Keratinocyte (primary cell): ENCODE measurements around the gene NELL2. TPM values are rescaled to one million over a fixed set of nuclear protein-coding genes. Genes with fewer than 3 reads are reported as not detected.

ENCODE experiments used
- DNase-seq: peaks from one replicate; pipeline ENCODE4 v3.0.0-alpha.2; 2011; ENCODE audit warnings: low read depth, missing footprints, low spot score
- FAIRE-seq: peaks from 2 replicates; lab custom pipeline; 2011; peaks lifted over from hg19 to GRCh38; lab: Jason Lieb, UNC
- H2AFZ ChIP-seq: 2 replicates; pipeline ENCODE4 v1.6.0; 2012; ENCODE audit warnings: low read length, control low read depth, inconsistent platforms; ENCODE audit not compliant: control insufficient read depth
- H3K27ac ChIP-seq: 2 replicates; pipeline ENCODE4 v1.5.1; 2011; ENCODE audit warnings: low read length; ENCODE audit not compliant: control insufficient read depth, insufficient read depth
- H3K27me3 ChIP-seq: 3 replicates; pipeline ENCODE4 v1.6.0; 2011; ENCODE audit warnings: low read length; ENCODE audit not compliant: control insufficient read depth, insufficient read depth; ENCODE audit errors: extremely low read depth
- H3K36me3 ChIP-seq, 2 experiments: 2 replicates in 1 of 2; 3 replicates in 1 of 2; pipeline ENCODE4 v1.5.1; 2011; ENCODE audit warnings: low read length in 2 of 2, mild to moderate bottlenecking in 1 of 2; ENCODE audit not compliant: control insufficient read depth in 2 of 2, insufficient read depth in 2 of 2; ENCODE audit errors: extremely low read depth in 1 of 2
- H3K4me1 ChIP-seq: 3 replicates; pipeline ENCODE4 v1.5.1; 2011; ENCODE audit warnings: low read length; ENCODE audit not compliant: control insufficient read depth, insufficient read depth; ENCODE audit errors: extremely low read depth
- H3K4me2 ChIP-seq: 3 replicates; pipeline ENCODE4 v1.6.0; 2011; ENCODE audit warnings: low read depth, low read length; ENCODE audit not compliant: control insufficient read depth, insufficient read depth; ENCODE audit errors: extremely low read depth
- H3K4me3 ChIP-seq, 3 experiments: fragments of 200-600 bp in 1 of 3; sonication (generic) in 1 of 3; 2 replicates in 2 of 3; 3 replicates in 1 of 3; pipeline ENCODE4 v1.5.1; 2011 to 2016; ENCODE audit warnings: low read length in 3 of 3, mild to moderate bottlenecking in 3 of 3, control low read depth in 2 of 3, inconsistent platforms in 1 of 3, low read depth in 1 of 3, mixed read lengths in 1 of 3, mixed run types in 1 of 3, moderate library complexity in 1 of 3; ENCODE audit not compliant: control insufficient read depth in 2 of 3, insufficient read depth in 2 of 3; ENCODE audit errors: extremely low read depth in 1 of 3
- H3K79me2 ChIP-seq: 2 replicates; pipeline ENCODE4 v1.6.0; 2012; ENCODE audit warnings: low read length; ENCODE audit not compliant: control insufficient read depth, insufficient read depth
- H3K9ac ChIP-seq: 3 replicates; pipeline ENCODE4 v1.6.0; 2011; ENCODE audit warnings: low read length; ENCODE audit not compliant: control insufficient read depth, insufficient read depth; ENCODE audit errors: extremely low read depth
- H3K9me1 ChIP-seq: 3 replicates; pipeline ENCODE4 v1.6.0; 2011; ENCODE audit warnings: low read length; ENCODE audit not compliant: control insufficient read depth, insufficient read depth; ENCODE audit errors: extremely low read depth
- H3K9me3 ChIP-seq: 2 replicates; pipeline ENCODE4 v1.5.1; 2012; ENCODE audit warnings: low read depth, low read length; ENCODE audit not compliant: control insufficient read depth
- H4K20me1 ChIP-seq: 3 replicates; pipeline ENCODE4 v1.6.0; 2011; ENCODE audit warnings: low read length; ENCODE audit not compliant: control insufficient read depth, insufficient read depth; ENCODE audit errors: extremely low read depth
- CTCF ChIP-seq, 3 experiments: IDR thresholded peaks in 1 of 3; conservative IDR thresholded peaks in 1 of 3; optimal IDR thresholded peaks in 1 of 3; 2 replicates in 2 of 3; 3 replicates in 1 of 3; pipeline versions ENCODE3 to v1.5.1; 2011; ENCODE audit warnings: low read length in 3 of 3, mild to moderate bottlenecking in 3 of 3, moderate library complexity in 2 of 3, control low read depth in 1 of 3, inconsistent platforms in 1 of 3; ENCODE audit not compliant: insufficient read depth in 2 of 3; ENCODE audit errors: extremely low read depth in 1 of 3
- EZH2 ChIP-seq: IDR thresholded peaks from one replicate; pipeline ENCODE4 v1.6.1; 2012; ENCODE audit warnings: inconsistent platforms, mild to moderate bottlenecking, low read length, moderate library complexity
- dilution Hi-C: fragments of 300-500 bp; cut with MboI; formaldehyde crosslinking; loops from one replicate; pipeline ENCODE4 v1.7.0; 2020; ENCODE audit warnings: low sequenced_read_pairs; ENCODE audit not compliant: extremely low pct_ligation_motif_present
- polyA plus RNA-seq, 5 experiments: library from polyadenylated mRNA; depleted of rRNA in 3 of 5; stranded (reverse) in 3 of 5; stranded (forward) in 1 of 5; unstranded in 1 of 5; fragments of >200 nt; gene quantifications; 1 replicate in 1 of 5; 2 replicates in 3 of 5; 3 replicates in 1 of 5; pipeline versions ENCODE4 v1.2.1 to v1.2.3, GENCODE V29; 2011 to 2012; ENCODE audit warnings: missing spikeins in 2 of 5, low read depth in 1 of 5, low replicate concordance in 1 of 5

The NELL2 gene
- polyA plus RNA-seq, 1 donor (not counting 4 experiments of a cell fraction or from before 2014, with no cell fraction given) = 0.58 TPM

DNA sequence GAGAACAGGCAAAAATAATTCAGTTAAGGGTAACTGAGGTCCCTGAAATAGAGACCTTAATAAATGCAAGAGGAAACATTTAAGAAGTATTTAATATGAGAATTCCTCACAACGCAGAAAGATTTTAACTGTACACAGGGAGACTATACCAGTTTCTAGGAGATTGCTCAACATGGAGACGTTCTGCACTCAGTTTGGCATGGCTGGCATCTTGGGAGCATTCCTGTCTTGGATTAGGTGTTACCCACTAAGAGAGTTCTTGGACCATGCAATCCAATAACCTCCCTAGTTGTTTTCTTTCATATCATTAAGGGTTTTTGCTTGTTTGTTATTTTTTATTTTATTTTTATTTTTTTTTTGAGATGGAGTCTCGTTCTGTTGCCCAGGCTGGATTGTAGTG is 302.4 kb downstream of the NELL2 start:
- H3K27ac ChIP-seq = no peak overlapping the region
- no peak for FAIRE-seq
- dilution Hi-C loops = no loop called here

GRCh38 chr12:44571006-44571550 is 305.0 kb downstream of the NELL2 start:
- H3K4me3 ChIP-seq = no peak overlapping the region
- no peaks in the 10 kb centered on the region for H3K9me1 ChIP-seq
- H3K4me2 ChIP-seq = no peak overlapping the region
- dilution Hi-C loops = no loop called here
- no peaks in the 10 kb centered on the region for H3K9me3 ChIP-seq
- no peak overlapping the region for H3K9ac ChIP-seq
- H2AFZ ChIP-seq = no peak overlapping the region
- FAIRE-seq (no peak), DNase-seq (no peak)
- H3K4me1 ChIP-seq = no peaks in the 10 kb centered on the region
- no peaks in the 10 kb centered on the region for H3K79me2 ChIP-seq
- TF ChIP-seq CTCF (optimal IDR thresholded peaks at IDR 0.05 in 1 of 3, IDR thresholded peaks at IDR 0.05 in 1 of 3, conservative IDR thresholded peaks at IDR 0.05 in 1 of 3; ENCODE audit: extremely low read depth in 1 of 3, insufficient read depth in 2 of 3, low read length in 3 of 3) (no peak), EZH2 (no peak)
- H4K20me1 ChIP-seq = no peaks in the 10 kb centered on the region
- H3K36me3 ChIP-seq = no peaks in the 10 kb centered on the region
- no peak overlapping the region for H3K27ac ChIP-seq
- H3K27me3 ChIP-seq = no peaks in the 10 kb centered on the region

More for the DNA sequence above, 302.4 kb downstream of the NELL2 start:
- Histone ChIP-seq H3K27me3 (no peaks in the 10 kb centered on the region), H3K79me2 (no peaks in the 10 kb centered on the region), H3K4me2 (no peak overlapping the region), H3K9me3 (no peaks in the 10 kb centered on the region), H3K4me3 (no peak overlapping the region), H4K20me1 (no peaks in the 10 kb centered on the region), H2AFZ (no peak overlapping the region), H3K9ac (no peak overlapping the region), H3K9me1 (no peaks in the 10 kb centered on the region), H3K36me3 (no peaks in the 10 kb centered on the region), H3K4me1 (no peaks in the 10 kb centered on the region)
- TF ChIP-seq EZH2 (no peak), CTCF (optimal IDR thresholded peaks at IDR 0.05 in 1 of 3, IDR thresholded peaks at IDR 0.05 in 1 of 3, conservative IDR thresholded peaks at IDR 0.05 in 1 of 3; ENCODE audit: extremely low read depth in 1 of 3, insufficient read depth in 2 of 3, low read length in 3 of 3) (no peak)
- no peak for DNase-seq
